Measurements from ENCODE around the gene TEAD2. TPM values are rescaled to one million over a fixed set of nuclear protein-coding genes. Genes with fewer than 3 reads are reported as not detected.

TEAD2 gene
- total RNA-seq, 2 experiments from 2014 or later: not detected

GRCh38 chr19:49387936-49388372 is 25.7 kb upstream of the TEAD2 start, which contains the start of gene KASH5:
Gene KASH5 (plus strand): TSS chr19:49388249. CDS start chr19:49390884, 2,635 bp downstream.
- Mint-ChIP-seq H3K9me3 (no peaks in the 10 kb centered on the region), H3K4me1 (ENCODE audit: low read depth) (peaks cover 10% of the 10 kb centered on the region), H3K4me3 (peak within 1 kb of the TSS; percentile 34), H3K27me3 (no peaks in the 10 kb centered on the region), H3K36me3 (ENCODE audit: low read depth) (no peaks in the 10 kb centered on the region), H3K27ac (peak within 1 kb of the TSS; percentile 57)
- DNase-seq (peak; percentile 84), ATAC-seq (peak; percentile 43)
- POLR2A ChIA-PET: no interaction called here
- intact Hi-C loops (cut with micrococcal nuclease): no loop called here
- TF ChIP-seq CTCF (IDR thresholded peaks at IDR 0.05): no peak
- CTCF ChIA-PET: no interaction called here

GRCh38 chr19:49383599-49383998 is 21.4 kb upstream of the TEAD2 start:
- no peak for ATAC-seq
- no peak for TF ChIP-seq CTCF (IDR thresholded peaks at IDR 0.05)
- Mint-ChIP-seq H3K4me3 (no peak overlapping the region), H3K9me3 (peaks cover 3% of the 10 kb centered on the region), H3K4me1 (ENCODE audit: low read depth) (peaks cover 2% of the 10 kb centered on the region), H3K27ac (no peak overlapping the region), H3K27me3 (peaks cover 5% of the 10 kb centered on the region), H3K36me3 (ENCODE audit: low read depth) (peaks cover 2% of the 10 kb centered on the region)
- ChIA-PET CTCF (interaction anchor here (1.1 to 2.2 kb wide), 5 partner anchors 8 to 157 kb away, joined by 3 to 14 read pairs (median 3); no protein-coding TSS in a partner anchor), POLR2A (no interaction called here)
- no peak for DNase-seq
- intact Hi-C loops (cut with micrococcal nuclease): no loop called here

- H3K27ac Mint-ChIP-seq: no peak overlapping the region
- no peak for TF ChIP-seq CTCF (IDR thresholded peaks at IDR 0.05)
- H3K4me1 Mint-ChIP-seq (ENCODE audit: low read depth): peaks cover 2% of the 10 kb centered on the region
- intact Hi-C loops (cut with micrococcal nuclease): no loop called here
- H3K36me3 Mint-ChIP-seq (ENCODE audit: low read depth): peaks cover 2% of the 10 kb centered on the region
- no peak for ATAC-seq
- H3K27me3 Mint-ChIP-seq: peaks cover 5% of the 10 kb centered on the region
- ChIA-PET CTCF (interaction anchor here (1.3 to 2.2 kb wide), 3 partner anchors 9 to 157 kb away, joined by 3 to 14 read pairs (median 6); no protein-coding TSS in a partner anchor), POLR2A (no interaction called here)
- no peak overlapping the region for H3K4me3 Mint-ChIP-seq
- no peak for DNase-seq
- peaks cover 3% of the 10 kb centered on the region for H3K9me3 Mint-ChIP-seq
These were observed 20.4 kb upstream of the TEAD2 start for GRCh38 chr19:49382639-49383038.

- TF ChIP-seq CTCF (IDR thresholded peaks at IDR 0.05): no peak
- POLR2A ChIA-PET: interaction anchor here (0.6 kb wide), 1 partner anchor 13 kb away, joined by 3 read pairs; no protein-coding TSS in a partner anchor
- no peak overlapping the region for H3K27ac Mint-ChIP-seq
- CTCF ChIA-PET: interaction anchor here (0.8 to 2.1 kb wide), 5 partner anchors 11 to 114 kb away, joined by 3 to 9 read pairs (median 4); no protein-coding TSS in a partner anchor
- no peak for ATAC-seq
- peaks cover 3% of the 10 kb centered on the region for H3K9me3 Mint-ChIP-seq
- H3K36me3 Mint-ChIP-seq (ENCODE audit: low read depth): peaks cover 2% of the 10 kb centered on the region
- no peaks in the 10 kb centered on the region for H3K4me1 Mint-ChIP-seq (ENCODE audit: low read depth)
- DNase-seq: no peak
- intact Hi-C loops (cut with micrococcal nuclease): no loop called here
- peaks cover 5% of the 10 kb centered on the region for H3K27me3 Mint-ChIP-seq
- H3K4me3 Mint-ChIP-seq: no peak overlapping the region
These were observed 18.2 kb upstream of the TEAD2 start for GRCh38 chr19:49380391-49380790.

GRCh38 chr19:49378512-49378911 is 16.3 kb upstream of the TEAD2 start:
- H3K36me3 Mint-ChIP-seq (ENCODE audit: low read depth): peaks cover 2% of the 10 kb centered on the region
- no peak for TF ChIP-seq CTCF (IDR thresholded peaks at IDR 0.05)
- intact Hi-C loops (cut with micrococcal nuclease): no loop called here

More at GRCh38 chr19:49378512-49378911, 16.3 kb upstream of the TEAD2 start:
- POLR2A ChIA-PET: no interaction called here
- Mint-ChIP-seq H3K27ac (no peak overlapping the region), H3K4me1 (ENCODE audit: low read depth) (no peaks in the 10 kb centered on the region), H3K27me3 (peaks cover 5% of the 10 kb centered on the region), H3K4me3 (no peak overlapping the region), H3K9me3 (peaks cover 3% of the 10 kb centered on the region)
- ATAC-seq: no peak
- CTCF ChIA-PET: interaction anchor here (2.1 kb wide), 1 partner anchor 13 kb away, joined by 9 read pairs; no protein-coding TSS in a partner anchor
- no peak for DNase-seq
